Osteoblast (primary cell): ENCODE measurements around the gene HDAC9. TPM values are rescaled to one million over a fixed set of nuclear protein-coding genes. Genes with fewer than 3 reads are reported as not detected.

Source experiments
- DNase-seq: peaks from one replicate; pipeline ENCODE4 v3.0.0; 2011; ENCODE audit warnings: low spot score, mixed read lengths; ENCODE audit not compliant: insufficient read length; ENCODE audit errors: missing footprints
- H2AFZ ChIP-seq: 2 replicates; pipeline ENCODE4 v1.6.0; 2011; ENCODE audit warnings: mild to moderate bottlenecking, low read length
- H3K27ac ChIP-seq: 2 replicates; pipeline ENCODE4 v1.5.1; 2011; ENCODE audit warnings: mild to moderate bottlenecking, low read depth, low read length, moderate library complexity
- H3K27me3 ChIP-seq: 2 replicates; pipeline ENCODE4 v1.6.0; 2012; ENCODE audit warnings: mild to moderate bottlenecking, control low read depth, inconsistent platforms, low read length, moderate library complexity; ENCODE audit not compliant: insufficient read depth
- H3K36me3 ChIP-seq: 2 replicates; pipeline ENCODE4 v1.5.1; 2011; ENCODE audit warnings: mild to moderate bottlenecking, low read length, control low read depth, moderate library complexity; ENCODE audit not compliant: insufficient read depth
- H3K4me1 ChIP-seq: 2 replicates; pipeline ENCODE4 v1.5.1; 2011; ENCODE audit warnings: mild to moderate bottlenecking, low read length, control low read depth, moderate library complexity; ENCODE audit not compliant: insufficient read depth
- H3K4me2 ChIP-seq: 2 replicates; pipeline ENCODE4 v1.6.0; 2011; ENCODE audit warnings: mild to moderate bottlenecking, low read length; ENCODE audit not compliant: insufficient read depth
- H3K4me3 ChIP-seq: fragments of 200-600 bp; sonication (generic); 3 replicates; pipeline ENCODE4 v1.5.1; 2012; ENCODE audit warnings: mild to moderate bottlenecking, low read length, inconsistent platforms; ENCODE audit not compliant: insufficient read depth
- H3K79me2 ChIP-seq: 2 replicates; pipeline ENCODE4 v1.6.0; 2012; ENCODE audit warnings: mild to moderate bottlenecking, low read length, control low read depth, inconsistent platforms; ENCODE audit not compliant: insufficient read depth
- H3K9me3 ChIP-seq: 2 replicates; pipeline ENCODE4 v1.5.1; 2011; ENCODE audit warnings: low read depth, low read length, control low read depth
- H4K20me1 ChIP-seq: 2 replicates; pipeline ENCODE4 v1.6.0; 2012; ENCODE audit warnings: mild to moderate bottlenecking, low read length, control low read depth; ENCODE audit not compliant: insufficient read depth
- total RNA-seq: library from RNA; depleted of rRNA; stranded (reverse); fragments of >200 nt; gene quantifications from 2 replicates; pipeline ENCODE4 v1.2.3, GENCODE V29; 2012
- TF ChIP-seq, protein P1 (sequence below): IDR thresholded peaks from 2 replicates; pipeline ENCODE4 v1.5.1; 2011; ENCODE audit warnings: mild to moderate bottlenecking, low read depth, low read length, moderate library complexity; ENCODE audit errors: extremely low read depth

HDAC9 gene
- total RNA-seq, 1 donor = 21.7 TPM

DNA sequence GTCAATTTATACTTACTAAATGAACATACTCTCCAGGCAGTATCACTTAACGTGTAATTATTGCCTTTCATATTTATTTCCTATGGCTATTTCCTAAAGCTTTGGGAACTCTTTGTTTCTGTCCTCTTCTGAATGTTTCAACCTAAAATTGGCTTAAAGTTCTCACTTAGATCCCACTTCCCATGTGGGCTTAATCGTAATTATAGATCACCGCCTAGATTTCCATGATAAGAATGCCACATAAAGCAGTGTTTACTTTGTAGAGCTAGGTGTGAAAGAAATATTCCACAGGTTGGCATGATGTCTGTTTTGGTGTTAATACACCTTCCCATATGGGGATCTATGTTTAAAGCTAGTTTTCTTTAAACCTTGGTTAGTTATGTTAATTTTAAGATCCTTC, 1.5 kb downstream of the HDAC9 start:
- Histone ChIP-seq H3K4me1 (peaks cover 18% of the 10 kb centered on the region), H3K36me3 (no peaks in the 10 kb centered on the region), H4K20me1 (no peaks in the 10 kb centered on the region), H2AFZ (no peak overlapping the region), H3K4me2 (no peak overlapping the region), H3K27ac (no peak overlapping the region), H3K9me3 (no peaks in the 10 kb centered on the region), H3K27me3 (no peaks in the 10 kb centered on the region), H3K79me2 (no peaks in the 10 kb centered on the region), H3K4me3 (peak overlapping the region; percentile 72)
- no peak for DNase-seq
- TF ChIP-seq, protein P1, sequence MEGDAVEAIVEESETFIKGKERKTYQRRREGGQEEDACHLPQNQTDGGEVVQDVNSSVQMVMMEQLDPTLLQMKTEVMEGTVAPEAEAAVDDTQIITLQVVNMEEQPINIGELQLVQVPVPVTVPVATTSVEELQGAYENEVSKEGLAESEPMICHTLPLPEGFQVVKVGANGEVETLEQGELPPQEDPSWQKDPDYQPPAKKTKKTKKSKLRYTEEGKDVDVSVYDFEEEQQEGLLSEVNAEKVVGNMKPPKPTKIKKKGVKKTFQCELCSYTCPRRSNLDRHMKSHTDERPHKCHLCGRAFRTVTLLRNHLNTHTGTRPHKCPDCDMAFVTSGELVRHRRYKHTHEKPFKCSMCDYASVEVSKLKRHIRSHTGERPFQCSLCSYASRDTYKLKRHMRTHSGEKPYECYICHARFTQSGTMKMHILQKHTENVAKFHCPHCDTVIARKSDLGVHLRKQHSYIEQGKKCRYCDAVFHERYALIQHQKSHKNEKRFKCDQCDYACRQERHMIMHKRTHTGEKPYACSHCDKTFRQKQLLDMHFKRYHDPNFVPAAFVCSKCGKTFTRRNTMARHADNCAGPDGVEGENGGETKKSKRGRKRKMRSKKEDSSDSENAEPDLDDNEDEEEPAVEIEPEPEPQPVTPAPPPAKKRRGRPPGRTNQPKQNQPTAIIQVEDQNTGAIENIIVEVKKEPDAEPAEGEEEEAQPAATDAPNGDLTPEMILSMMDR = no peak

DNA sequence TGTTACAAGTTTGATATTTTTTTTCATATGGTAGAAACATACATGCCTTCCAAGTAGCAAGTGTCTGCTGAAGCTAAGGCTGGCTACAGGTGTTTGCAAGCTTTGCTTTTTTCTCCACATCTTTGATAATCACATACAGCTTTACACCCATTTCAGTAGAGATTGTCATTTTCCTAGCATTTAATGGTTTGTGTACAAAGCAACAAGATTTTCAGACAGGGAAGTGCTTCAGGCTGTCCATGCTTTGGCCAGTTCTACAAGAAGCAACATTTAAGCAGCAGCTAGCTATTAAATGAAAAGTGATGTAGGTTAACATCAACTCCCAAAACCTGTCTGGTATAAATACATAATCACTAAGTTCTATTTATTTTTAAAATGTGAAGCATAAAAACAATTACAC, 2.3 kb downstream of the HDAC9 start:
- Histone ChIP-seq H3K27me3 (no peaks in the 10 kb centered on the region), H3K36me3 (no peaks in the 10 kb centered on the region), H2AFZ (no peak overlapping the region), H3K79me2 (no peaks in the 10 kb centered on the region), H3K4me1 (peaks cover 18% of the 10 kb centered on the region), H4K20me1 (no peaks in the 10 kb centered on the region), H3K4me3 (no peak overlapping the region), H3K4me2 (no peak overlapping the region), H3K9me3 (no peaks in the 10 kb centered on the region), H3K27ac (no peak overlapping the region)
- DNase-seq = no peak
- TF ChIP-seq, protein P1 = no peak

DNA sequence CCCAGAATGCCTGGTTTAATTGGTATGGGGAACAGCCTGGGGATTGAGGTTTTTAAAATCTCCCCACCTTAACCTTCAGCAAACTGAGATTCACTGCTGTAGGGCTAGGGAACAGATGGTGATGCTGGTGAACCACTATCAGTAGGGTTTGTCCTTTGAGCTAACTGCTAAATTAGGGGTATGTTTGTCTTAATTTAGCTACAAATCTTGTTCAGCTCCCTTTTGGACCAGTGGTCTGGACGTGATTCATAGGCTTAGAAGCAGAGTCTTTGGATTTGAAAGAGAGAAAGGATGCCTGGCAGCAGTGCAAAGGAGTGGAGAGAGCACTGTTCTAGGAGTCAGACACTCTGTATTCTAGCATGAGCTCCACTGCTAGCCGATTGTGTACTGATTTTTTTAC, 2.8 kb downstream of the HDAC9 start:
- Histone ChIP-seq H3K36me3 (no peaks in the 10 kb centered on the region), H4K20me1 (no peaks in the 10 kb centered on the region), H2AFZ (no peak overlapping the region), H3K27me3 (no peaks in the 10 kb centered on the region), H3K79me2 (no peaks in the 10 kb centered on the region), H3K27ac (no peak overlapping the region), H3K4me1 (peaks cover 18% of the 10 kb centered on the region), H3K4me2 (no peak overlapping the region), H3K4me3 (no peak overlapping the region), H3K9me3 (no peaks in the 10 kb centered on the region)
- TF ChIP-seq, protein P1 = no peak
- no peak for DNase-seq

DNA sequence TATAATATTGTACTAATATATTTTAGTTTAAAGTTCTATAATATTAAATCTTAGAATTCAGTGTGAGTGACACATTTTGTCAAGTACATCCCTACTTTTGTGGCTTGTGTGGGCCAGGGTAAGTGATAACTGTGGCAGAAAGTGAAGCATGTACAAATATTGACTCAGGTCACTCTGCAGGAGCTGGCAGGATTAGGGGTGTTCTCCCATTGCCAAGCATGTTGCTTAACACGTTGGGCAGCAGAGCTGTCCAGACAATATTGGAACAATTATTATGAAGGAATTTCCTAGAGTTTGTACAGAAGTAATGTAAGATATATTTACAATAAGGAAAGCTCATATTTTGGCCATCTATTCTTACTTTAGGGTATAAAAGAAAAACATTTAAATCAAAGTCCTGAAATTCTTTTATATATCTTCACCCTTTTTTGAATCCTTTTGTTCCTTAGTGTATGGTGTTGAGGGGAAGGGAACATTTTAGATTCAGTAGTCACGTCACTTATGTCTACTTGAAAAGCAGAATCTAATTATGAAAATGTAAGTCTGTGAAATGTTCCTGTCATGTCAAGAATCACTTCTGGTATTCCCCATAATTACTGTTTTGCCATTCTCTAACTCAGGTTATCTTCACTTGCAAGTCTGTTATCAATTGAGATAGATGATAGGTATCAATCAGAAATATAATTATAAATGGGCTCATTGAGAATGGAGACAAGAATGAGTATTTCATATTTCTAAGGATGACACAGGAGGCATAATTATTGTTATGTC, 4.0 kb downstream of the HDAC9 start:
- H3K4me3 ChIP-seq = no peak overlapping the region
- no peak for DNase-seq
- no peaks in the 10 kb centered on the region for H3K27me3 ChIP-seq
- H2AFZ ChIP-seq = no peak overlapping the region
- H3K9me3 ChIP-seq = no peaks in the 10 kb centered on the region
- peaks cover 17% of the 10 kb centered on the region for H3K4me1 ChIP-seq
- no peak overlapping the region for H3K27ac ChIP-seq
- TF ChIP-seq, protein P1 = no peak
- H3K36me3 ChIP-seq = no peaks in the 10 kb centered on the region
- no peaks in the 10 kb centered on the region for H3K79me2 ChIP-seq
- H3K4me2 ChIP-seq = no peak overlapping the region
- no peaks in the 10 kb centered on the region for H4K20me1 ChIP-seq
